Neural cell (in vitro differentiated cells): ENCODE data around the gene SLC9A3.

Source experiments
- CTCF ChIP-seq: fragments of 450-650 bp; IDR thresholded peaks from 2 replicates; pipeline ENCODE4 v1.5.1; 2014; ENCODE audit warnings: antibody characterized with exemption, mild to moderate bottlenecking, moderate library complexity; ENCODE audit not compliant: poor library complexity, severe bottlenecking
- EP300 ChIP-seq: fragments of 450-650 bp; conservative IDR thresholded peaks from 2 replicates; pipeline ENCODE4 v1.6.1; 2014; ENCODE audit warnings: antibody characterized with exemption, mild to moderate bottlenecking, moderate library complexity; ENCODE audit not compliant: poor library complexity, severe bottlenecking
- EZH2 ChIP-seq: fragments of 200-600, 300-800 bp; shearing (Covaris generic), sonication (generic); IDR thresholded peaks from 2 replicates; pipeline ENCODE4 v1.6.1; 2014; ENCODE audit warnings: antibody characterized with exemption, low read length, borderline replicate concordance, mild to moderate bottlenecking; ENCODE audit not compliant: insufficient read depth, poor library complexity, severe bottlenecking
- MXI1 ChIP-seq: fragments of 450-650 bp; conservative IDR thresholded peaks from 2 replicates; pipeline ENCODE4 v1.6.1; 2014; ENCODE audit warnings: antibody characterized with exemption, mild to moderate bottlenecking; ENCODE audit not compliant: poor library complexity, severe bottlenecking
- POLR2AphosphoS5 ChIP-seq: IDR thresholded peaks from 2 replicates; pipeline ENCODE4 v1.6.1; 2012
- RAD21 ChIP-seq: fragments of 450-650 bp; conservative IDR thresholded peaks from 2 replicates; pipeline ENCODE4 v1.6.1; 2014; ENCODE audit warnings: antibody characterized with exemption, mild to moderate bottlenecking, moderate library complexity
- REST ChIP-seq: IDR thresholded peaks from 2 replicates; pipeline ENCODE4 v1.6.1; 2012; ENCODE audit warnings: borderline replicate concordance
- SMC3 ChIP-seq: fragments of 450-650 bp; conservative IDR thresholded peaks from 2 replicates; pipeline ENCODE4 v1.6.1; 2014; ENCODE audit warnings: antibody characterized with exemption, mild to moderate bottlenecking, moderate library complexity; ENCODE audit not compliant: poor library complexity
- TAF1 ChIP-seq: IDR thresholded peaks from 2 replicates; pipeline ENCODE4 v1.6.1; 2012; ENCODE audit warnings: low read depth

- no peak for TF ChIP-seq CTCF
- no peak for TF ChIP-seq EP300
- no peak for TF ChIP-seq TAF1
- TF ChIP-seq RAD21, result no peak
- TF ChIP-seq SMC3, result no peak
- TF ChIP-seq EZH2, result no peak
- TF ChIP-seq POLR2AphosphoS5, result no peak
- TF ChIP-seq REST, result no peak
- no peak for TF ChIP-seq MXI1
These were observed 6.6 kb downstream of the SLC9A3 start for GRCh38 chr5:517535-518100.
